Panc1 (cell line): ENCODE measurements around the gene NPL. TPM values are rescaled to one million over a fixed set of nuclear protein-coding genes. Genes with fewer than 3 reads are reported as not detected.

ENCODE experiments used
- ATAC-seq: fragments of 200-7000 bp; cut with Tn5 transposase; 2 replicates; pipeline ENCODE4 v1.9.1; 2020; ENCODE audit warnings: mild to moderate bottlenecking, moderate library complexity
- BruUV-seq: library from RNA; stranded (reverse); fragments of 400-500 nt; replicated peaks from 2 replicates; lab custom pipeline; 2021; lab: Mats Ljungman, UMichigan
- CTCF ChIA-PET: fragments of 300-600 bp; sonication (Branson Sonifier 250); formaldehyde crosslinking; loops from one replicate; lab custom pipeline; 2022; ENCODE audit warnings: antibody characterized with exemption; lab: Charles Lee
- POLR2A ChIA-PET: fragments of 300-600 bp; sonication (Branson Sonifier 250); formaldehyde crosslinking; loops from one replicate; lab custom pipeline; 2022; ENCODE audit warnings: antibody characterized with exemption; lab: Charles Lee
- DNase-seq: peaks from one replicate; pipeline ENCODE4 v3.0.0-alpha.2; 2010; ENCODE audit warnings: low read depth, low spot score
- H3K27ac ChIP-seq: 2 replicates; pipeline ENCODE4 v1.5.1; 2011; ENCODE audit warnings: mild to moderate bottlenecking, low read length, inconsistent platforms
- H3K27me3 ChIP-seq: fragments of 200-500 bp; sonication (Bioruptor generic); 2 replicates; pipeline ENCODE4 v1.6.0; 2014; ENCODE audit warnings: low read length, inconsistent platforms; ENCODE audit not compliant: control insufficient read depth, insufficient read depth
- H3K36me3 ChIP-seq: fragments of 200-500 bp; sonication (Bioruptor generic); 2 replicates; pipeline ENCODE4 v1.5.1; 2014; ENCODE audit warnings: inconsistent platforms, mild to moderate bottlenecking, low read length, moderate library complexity; ENCODE audit not compliant: control insufficient read depth, insufficient read depth
- H3K4me1 ChIP-seq: 2 replicates; pipeline ENCODE4 v1.5.1; 2011; ENCODE audit warnings: inconsistent platforms, mild to moderate bottlenecking, low read length, moderate library complexity; ENCODE audit not compliant: control insufficient read depth, insufficient read depth
- H3K4me3 ChIP-seq, 2 experiments: 2 replicates each; pipeline ENCODE4 v1.5.1; 2011 to 2012; ENCODE audit warnings: low read depth in 2 of 2, low read length in 2 of 2, mild to moderate bottlenecking in 2 of 2, inconsistent platforms in 1 of 2, moderate library complexity in 1 of 2
- H3K9me3 ChIP-seq: fragments of 200-500 bp; sonication (Bioruptor generic); 2 replicates; pipeline ENCODE4 v1.5.1; 2014; ENCODE audit warnings: low read depth, mild to moderate bottlenecking, inconsistent platforms, low read length, moderate library complexity; ENCODE audit not compliant: control insufficient read depth, insufficient read depth
- POLR2AphosphoS5 ChIP-seq: IDR thresholded peaks from 2 replicates; pipeline ENCODE4 v1.6.1; 2012; ENCODE audit warnings: mild to moderate bottlenecking, low read depth, low read length, moderate library complexity
- SIN3A ChIP-seq: IDR thresholded peaks from 2 replicates; pipeline ENCODE4 v1.6.1; 2012; ENCODE audit warnings: low read depth, mild to moderate bottlenecking, low read length, moderate library complexity, borderline replicate concordance; ENCODE audit not compliant: insufficient read depth
- TCF7L2 ChIP-seq: IDR thresholded peaks from 2 replicates; pipeline ENCODE4 v1.6.1; 2011; ENCODE audit warnings: mild to moderate bottlenecking, low read depth, low read length, inconsistent platforms
- in situ Hi-C: cut with HindIII; loops from 2 replicates; pipeline ENCODE4 v1.10.0; 2016; ENCODE audit warnings: low sequenced_read_pairs, low pct_unique_long_range_greater_than_20kb
- intact Hi-C: fragments of 100-400 bp; cut with micrococcal nuclease; formaldehyde crosslinking; loops from one replicate; pipeline ENCODE4 v1.10.0; 2022; ENCODE audit not compliant: unreplicated experiment
- total RNA-seq: library from RNA; stranded (reverse); gene quantifications from one replicate; pipeline ENCODE4 v1.2.1, GENCODE V29; 2021; ENCODE audit not compliant: unreplicated experiment
- TF ChIP-seq, protein P1 (sequence below): fragments of 450-650 bp; IDR thresholded peaks from 2 replicates; pipeline ENCODE4 v1.5.1; 2017; ENCODE audit warnings: mild to moderate bottlenecking
- TF ChIP-seq, protein P2 (sequence below), 2 experiments: IDR thresholded peaks; 2 replicates each; pipeline ENCODE4 v1.6.1; 2011 to 2012; ENCODE audit warnings: low read depth in 2 of 2, control low read depth in 1 of 2, low read length in 1 of 2, mild to moderate bottlenecking in 1 of 2, moderate library complexity in 1 of 2; ENCODE audit not compliant: insufficient read depth in 1 of 2

Gene NPL
- total RNA-seq, 1 experiment from 2014 or later = 0.90 TPM

DNA sequence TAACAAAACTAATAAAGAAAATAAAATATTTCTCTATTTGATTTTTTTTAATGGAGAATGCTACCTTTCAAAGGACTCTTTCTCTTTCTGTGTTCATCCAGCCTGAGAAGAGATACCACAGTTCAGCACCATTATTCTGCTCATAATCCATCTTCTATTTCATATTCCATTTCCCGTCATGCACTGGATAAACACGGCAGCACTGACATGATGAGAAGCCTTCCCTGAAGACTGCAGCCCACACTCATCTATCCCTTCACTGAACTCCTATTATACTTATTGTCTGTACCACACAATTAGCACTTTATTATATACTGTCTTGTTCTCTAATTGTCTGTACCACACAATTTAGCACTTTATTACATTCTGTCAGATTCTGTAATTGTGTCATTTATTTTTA lies 10.7 kb upstream of the NPL start:
- TF ChIP-seq, protein P1, sequence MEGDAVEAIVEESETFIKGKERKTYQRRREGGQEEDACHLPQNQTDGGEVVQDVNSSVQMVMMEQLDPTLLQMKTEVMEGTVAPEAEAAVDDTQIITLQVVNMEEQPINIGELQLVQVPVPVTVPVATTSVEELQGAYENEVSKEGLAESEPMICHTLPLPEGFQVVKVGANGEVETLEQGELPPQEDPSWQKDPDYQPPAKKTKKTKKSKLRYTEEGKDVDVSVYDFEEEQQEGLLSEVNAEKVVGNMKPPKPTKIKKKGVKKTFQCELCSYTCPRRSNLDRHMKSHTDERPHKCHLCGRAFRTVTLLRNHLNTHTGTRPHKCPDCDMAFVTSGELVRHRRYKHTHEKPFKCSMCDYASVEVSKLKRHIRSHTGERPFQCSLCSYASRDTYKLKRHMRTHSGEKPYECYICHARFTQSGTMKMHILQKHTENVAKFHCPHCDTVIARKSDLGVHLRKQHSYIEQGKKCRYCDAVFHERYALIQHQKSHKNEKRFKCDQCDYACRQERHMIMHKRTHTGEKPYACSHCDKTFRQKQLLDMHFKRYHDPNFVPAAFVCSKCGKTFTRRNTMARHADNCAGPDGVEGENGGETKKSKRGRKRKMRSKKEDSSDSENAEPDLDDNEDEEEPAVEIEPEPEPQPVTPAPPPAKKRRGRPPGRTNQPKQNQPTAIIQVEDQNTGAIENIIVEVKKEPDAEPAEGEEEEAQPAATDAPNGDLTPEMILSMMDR = no peak
- no peak for TF ChIP-seq TCF7L2
- TF ChIP-seq, protein P2, sequence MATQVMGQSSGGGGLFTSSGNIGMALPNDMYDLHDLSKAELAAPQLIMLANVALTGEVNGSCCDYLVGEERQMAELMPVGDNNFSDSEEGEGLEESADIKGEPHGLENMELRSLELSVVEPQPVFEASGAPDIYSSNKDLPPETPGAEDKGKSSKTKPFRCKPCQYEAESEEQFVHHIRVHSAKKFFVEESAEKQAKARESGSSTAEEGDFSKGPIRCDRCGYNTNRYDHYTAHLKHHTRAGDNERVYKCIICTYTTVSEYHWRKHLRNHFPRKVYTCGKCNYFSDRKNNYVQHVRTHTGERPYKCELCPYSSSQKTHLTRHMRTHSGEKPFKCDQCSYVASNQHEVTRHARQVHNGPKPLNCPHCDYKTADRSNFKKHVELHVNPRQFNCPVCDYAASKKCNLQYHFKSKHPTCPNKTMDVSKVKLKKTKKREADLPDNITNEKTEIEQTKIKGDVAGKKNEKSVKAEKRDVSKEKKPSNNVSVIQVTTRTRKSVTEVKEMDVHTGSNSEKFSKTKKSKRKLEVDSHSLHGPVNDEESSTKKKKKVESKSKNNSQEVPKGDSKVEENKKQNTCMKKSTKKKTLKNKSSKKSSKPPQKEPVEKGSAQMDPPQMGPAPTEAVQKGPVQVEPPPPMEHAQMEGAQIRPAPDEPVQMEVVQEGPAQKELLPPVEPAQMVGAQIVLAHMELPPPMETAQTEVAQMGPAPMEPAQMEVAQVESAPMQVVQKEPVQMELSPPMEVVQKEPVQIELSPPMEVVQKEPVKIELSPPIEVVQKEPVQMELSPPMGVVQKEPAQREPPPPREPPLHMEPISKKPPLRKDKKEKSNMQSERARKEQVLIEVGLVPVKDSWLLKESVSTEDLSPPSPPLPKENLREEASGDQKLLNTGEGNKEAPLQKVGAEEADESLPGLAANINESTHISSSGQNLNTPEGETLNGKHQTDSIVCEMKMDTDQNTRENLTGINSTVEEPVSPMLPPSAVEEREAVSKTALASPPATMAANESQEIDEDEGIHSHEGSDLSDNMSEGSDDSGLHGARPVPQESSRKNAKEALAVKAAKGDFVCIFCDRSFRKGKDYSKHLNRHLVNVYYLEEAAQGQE (IDR thresholded peaks at IDR 0.05; ENCODE audit: insufficient read depth in 1 of 2, low read depth in 2 of 2, low read length in 1 of 2) = no peak
- in situ Hi-C loops = no loop called here

DNA sequence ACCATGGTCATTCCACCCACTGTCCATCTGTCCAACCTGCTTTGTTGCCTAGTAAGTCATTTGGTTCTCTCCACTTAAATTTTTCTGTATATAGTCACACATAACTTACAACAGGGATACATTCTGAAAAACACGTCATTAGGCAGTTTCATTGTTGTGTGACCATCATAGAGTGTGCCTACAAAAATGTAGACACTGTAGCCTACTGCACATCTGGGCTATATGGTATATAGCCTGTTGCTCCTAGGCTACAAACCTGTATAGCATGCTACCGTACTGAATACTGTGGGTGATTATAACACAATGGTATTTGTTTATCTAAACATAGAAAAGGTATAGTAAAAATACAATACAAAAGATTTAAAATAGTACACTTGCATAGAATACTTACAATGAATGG lies 10.0 kb upstream of the NPL start:
- CTCF ChIA-PET = no interaction called here
- TF ChIP-seq, protein P1 = no peak
- TF ChIP-seq SIN3A = no peak
- TF ChIP-seq, protein P2 (IDR thresholded peaks at IDR 0.05; ENCODE audit: insufficient read depth in 1 of 2, low read depth in 2 of 2, low read length in 1 of 2) = no peak
- no peak for TF ChIP-seq POLR2AphosphoS5
- TF ChIP-seq TCF7L2 = no peak
- no peak for ATAC-seq

More for the DNA sequence above, 10.7 kb upstream of the NPL start:
- H3K27ac ChIP-seq = no peak overlapping the region
- H3K27me3 ChIP-seq = peaks cover 7% of the 10 kb centered on the region
- DNase-seq (no peak), ATAC-seq (no peak)
- H3K4me1 ChIP-seq = no peaks in the 10 kb centered on the region
- CTCF ChIA-PET = no interaction called here
- intact Hi-C loops = no loop called here
- POLR2A ChIA-PET = no interaction called here
- no peaks in the 10 kb centered on the region for H3K9me3 ChIP-seq
- no peaks in the 10 kb centered on the region for H3K36me3 ChIP-seq
- BruUV-seq = no TSS peak
- no peak overlapping the region for H3K4me3 ChIP-seq

More for the DNA sequence above, 10.0 kb upstream of the NPL start:
- DNase-seq = no peak
- Histone ChIP-seq H3K27ac (no peak overlapping the region), H3K9me3 (no peaks in the 10 kb centered on the region), H3K27me3 (peaks cover 7% of the 10 kb centered on the region), H3K36me3 (no peaks in the 10 kb centered on the region), H3K4me1 (no peaks in the 10 kb centered on the region), H3K4me3 (no peak overlapping the region)
- in situ Hi-C loops = no loop called here
- intact Hi-C loops = no loop called here
- POLR2A ChIA-PET = no interaction called here
- no TSS peak for BruUV-seq
